DOHH2 (cell line): ENCODE results near the gene SLC38A3.

Experiments used
- H3F3A ChIP-seq: fragments of 200-600 bp; sonication (generic), shearing (Covaris generic); 2 replicates; pipeline ENCODE4 v1.6.0; 2016; ENCODE audit warnings: antibody characterized with exemption, mild to moderate bottlenecking; ENCODE audit not compliant: control insufficient read depth, insufficient read depth
- H3K27ac ChIP-seq: fragments of 200-600 bp; sonication (generic); 2 replicates; pipeline ENCODE4 v1.5.1; 2014; ENCODE audit warnings: low read depth, mild to moderate bottlenecking, low read length, moderate library complexity
- H3K27me3 ChIP-seq: fragments of 200-600 bp; sonication (generic); 2 replicates; pipeline ENCODE4 v1.6.1; 2014; ENCODE audit warnings: mild to moderate bottlenecking, low read length, mixed read lengths; ENCODE audit not compliant: control insufficient read depth
- H3K36me3 ChIP-seq: fragments of 200-600 bp; sonication (generic); 2 replicates; pipeline ENCODE4 v1.6.1; 2014; ENCODE audit warnings: mild to moderate bottlenecking, low read length, moderate library complexity, mixed read lengths; ENCODE audit not compliant: control insufficient read depth
- H3K4me1 ChIP-seq: fragments of 200-600 bp; sonication (generic); 2 replicates; pipeline ENCODE4 v1.6.1; 2014; ENCODE audit warnings: mild to moderate bottlenecking, low read length, mixed read lengths; ENCODE audit not compliant: control insufficient read depth
- H3K4me2 ChIP-seq: fragments of 200-600 bp; sonication (generic); 2 replicates; pipeline ENCODE4 v1.6.0; 2014; ENCODE audit warnings: mild to moderate bottlenecking, low read length, moderate library complexity
- H3K4me3 ChIP-seq: fragments of 200-600 bp; sonication (generic); 2 replicates; pipeline ENCODE4 v1.5.1; 2014; ENCODE audit warnings: mild to moderate bottlenecking, low read length, mixed read lengths
- H3K79me2 ChIP-seq: fragments of 200-600 bp; sonication (generic); 2 replicates; pipeline ENCODE4 v1.6.1; 2014; ENCODE audit warnings: mild to moderate bottlenecking, low read length, mixed read lengths; ENCODE audit not compliant: control insufficient read depth
- H3K9me2 ChIP-seq: fragments of 200-600 bp; sonication (generic); replicated peaks from 2 replicates; pipeline ENCODE4 v1.6.1; 2014; ENCODE audit warnings: mild to moderate bottlenecking, low read length, mixed read lengths; ENCODE audit not compliant: control insufficient read depth
- H3K9me3 ChIP-seq: fragments of 200-600 bp; sonication (generic); 2 replicates; pipeline ENCODE4 v1.6.1; 2014; ENCODE audit warnings: antibody characterized with exemption, low read length, mixed read lengths; ENCODE audit not compliant: control insufficient read depth, insufficient read depth
- H4K20me1 ChIP-seq: fragments of 200-600 bp; sonication (generic); 2 replicates; pipeline ENCODE4 v1.6.0; 2014; ENCODE audit warnings: low read depth, mild to moderate bottlenecking, antibody characterized with exemption, low read length, moderate library complexity; ENCODE audit not compliant: control insufficient read depth, insufficient read depth
- CTCF ChIP-seq: fragments of 200-600 bp; sonication (generic); IDR thresholded peaks from one replicate; pipeline ENCODE4 v1.5.1; 2014; ENCODE audit warnings: antibody characterized with exemption, mild to moderate bottlenecking, low read depth, low read length; ENCODE audit not compliant: poor library complexity, severe bottlenecking
- EZH2phosphoT487 ChIP-seq: fragments of 200-600 bp; sonication (generic); IDR thresholded peaks from 2 replicates; pipeline ENCODE4 v1.6.1; 2017; ENCODE audit warnings: borderline replicate concordance, mild to moderate bottlenecking, antibody characterized with exemption, low read length, moderate library complexity, mixed read lengths

The SLC38A3 gene

GRCh38 chr3:50219285-50219684 is 14.2 kb downstream of the SLC38A3 start:
- H3K79me2 ChIP-seq, result no peaks in the 10 kb centered on the region
- H3K36me3 ChIP-seq, result no peaks in the 10 kb centered on the region
- H3K4me2 ChIP-seq, result no peak overlapping the region
- no peaks in the 10 kb centered on the region for H3K9me2 ChIP-seq
- H3K27ac ChIP-seq, result no peak overlapping the region
- no peaks in the 10 kb centered on the region for H3F3A ChIP-seq
- no peak for TF ChIP-seq CTCF
- no peak for TF ChIP-seq EZH2phosphoT487
- H3K4me1 ChIP-seq, result peaks cover 13% of the 10 kb centered on the region
- no peaks in the 10 kb centered on the region for H4K20me1 ChIP-seq
- no peaks in the 10 kb centered on the region for H3K9me3 ChIP-seq
- H3K27me3 ChIP-seq, result peaks cover 2% of the 10 kb centered on the region; the same call in 1 of the 2 replicates
- no peak overlapping the region for H3K4me3 ChIP-seq

- Histone ChIP-seq H3K36me3 (no peaks in the 10 kb centered on the region), H3K4me3 (no peak overlapping the region), H3K27me3 (peaks cover 5% of the 10 kb centered on the region; the same call in 1 of the 2 replicates), H3K4me1 (peaks cover 13% of the 10 kb centered on the region), H3K9me3 (no peaks in the 10 kb centered on the region), H3K9me2 (no peaks in the 10 kb centered on the region), H3F3A (no peaks in the 10 kb centered on the region), H3K4me2 (no peak overlapping the region), H3K27ac (no peak overlapping the region), H3K79me2 (no peaks in the 10 kb centered on the region), H4K20me1 (no peaks in the 10 kb centered on the region)
- TF ChIP-seq EZH2phosphoT487 (no peak), CTCF (no peak)
These were observed 15.0 kb downstream of the SLC38A3 start for GRCh38 chr3:50220109-50220508.

- no peak overlapping the region for H3K27ac ChIP-seq
- no peak overlapping the region for H3K4me3 ChIP-seq
- peaks cover 17% of the 10 kb centered on the region for H3K4me1 ChIP-seq
These were observed 16.0 kb downstream of the SLC38A3 start for GRCh38 chr3:50221051-50221410.

More at GRCh38 chr3:50221051-50221410, 16.0 kb downstream of the SLC38A3 start:
- H3K9me2 ChIP-seq, result no peaks in the 10 kb centered on the region
- H4K20me1 ChIP-seq, result no peaks in the 10 kb centered on the region
- TF ChIP-seq EZH2phosphoT487 (no peak), CTCF (no peak)
- H3K9me3 ChIP-seq, result no peaks in the 10 kb centered on the region
- no peaks in the 10 kb centered on the region for H3K79me2 ChIP-seq
- H3K27me3 ChIP-seq, result peaks cover 5% of the 10 kb centered on the region; the same call in 1 of the 2 replicates
- H3K36me3 ChIP-seq, result no peaks in the 10 kb centered on the region
- H3F3A ChIP-seq, result no peaks in the 10 kb centered on the region
- H3K4me2 ChIP-seq, result peak overlapping the region; percentile 50
